ENCODE measurements around the gene MTREX.

- TF ChIP-seq POLR2AphosphoS5 (IDR thresholded peaks at IDR 0.05; ENCODE audit: low read depth, low read length) = no peak
- TF ChIP-seq SIN3A (IDR thresholded peaks at IDR 0.05; ENCODE audit: borderline replicate concordance, insufficient read depth, low read length) = no peak
- TF ChIP-seq REST (IDR thresholded peaks at IDR 0.05; ENCODE audit: insufficient read depth in 1 of 2, low read depth in 2 of 2, low read length in 2 of 2) = no peak
Observed at GRCh38 chr5:55384072-55384471, 76.3 kb downstream of the MTREX start.
